GM12872 (cell line): ENCODE results near the gene USP7.
A peak's percentile ranks its signal among the peaks of the same experiment; 100 is the strongest.

Experiments
- TF ChIP-seq, protein P1 (sequence below): IDR thresholded peaks from 3 replicates; pipeline ENCODE4 v1.5.1; 2011; ENCODE audit warnings: low read depth, mild to moderate bottlenecking, low read length, moderate library complexity; ENCODE audit not compliant: insufficient read depth

The USP7 gene

DNA sequence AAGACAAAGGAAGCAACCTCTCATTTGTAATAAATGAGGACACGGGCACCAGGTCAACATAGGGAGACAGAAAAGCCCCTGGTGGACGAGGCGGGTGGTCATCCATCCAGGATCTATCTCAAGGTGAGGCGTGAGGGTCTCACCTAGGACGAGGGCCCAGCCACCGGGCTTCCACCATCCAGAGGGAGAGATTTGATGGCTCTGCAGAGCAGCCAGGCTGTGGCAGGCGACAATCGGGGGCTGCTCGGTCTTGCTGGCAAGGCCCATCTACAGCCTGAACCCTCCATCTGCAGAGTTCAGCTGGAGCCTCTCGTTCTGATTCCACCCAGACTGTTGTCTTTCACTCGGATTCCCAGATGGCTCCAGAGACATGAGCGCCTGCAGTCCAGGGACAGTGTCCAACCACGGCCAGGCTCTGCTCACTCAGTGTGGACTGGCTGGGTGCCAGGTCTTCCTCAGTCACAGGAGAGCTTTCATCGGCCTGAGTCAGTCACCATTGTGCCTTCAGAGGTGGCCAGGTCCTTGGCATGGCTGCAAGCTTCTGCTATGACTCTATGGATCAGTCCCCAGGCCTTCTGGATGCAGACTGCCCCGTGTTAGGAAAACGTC, 75.7 kb downstream of the USP7 start:
- TF ChIP-seq, protein P1, sequence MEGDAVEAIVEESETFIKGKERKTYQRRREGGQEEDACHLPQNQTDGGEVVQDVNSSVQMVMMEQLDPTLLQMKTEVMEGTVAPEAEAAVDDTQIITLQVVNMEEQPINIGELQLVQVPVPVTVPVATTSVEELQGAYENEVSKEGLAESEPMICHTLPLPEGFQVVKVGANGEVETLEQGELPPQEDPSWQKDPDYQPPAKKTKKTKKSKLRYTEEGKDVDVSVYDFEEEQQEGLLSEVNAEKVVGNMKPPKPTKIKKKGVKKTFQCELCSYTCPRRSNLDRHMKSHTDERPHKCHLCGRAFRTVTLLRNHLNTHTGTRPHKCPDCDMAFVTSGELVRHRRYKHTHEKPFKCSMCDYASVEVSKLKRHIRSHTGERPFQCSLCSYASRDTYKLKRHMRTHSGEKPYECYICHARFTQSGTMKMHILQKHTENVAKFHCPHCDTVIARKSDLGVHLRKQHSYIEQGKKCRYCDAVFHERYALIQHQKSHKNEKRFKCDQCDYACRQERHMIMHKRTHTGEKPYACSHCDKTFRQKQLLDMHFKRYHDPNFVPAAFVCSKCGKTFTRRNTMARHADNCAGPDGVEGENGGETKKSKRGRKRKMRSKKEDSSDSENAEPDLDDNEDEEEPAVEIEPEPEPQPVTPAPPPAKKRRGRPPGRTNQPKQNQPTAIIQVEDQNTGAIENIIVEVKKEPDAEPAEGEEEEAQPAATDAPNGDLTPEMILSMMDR: no peak

- TF ChIP-seq, protein P1: no peak
These were observed 76.3 kb downstream of the USP7 start for GRCh38 chr16:8887431-8887765.

GRCh38 chr16:8886593-8887430, 76.9 kb downstream of the USP7 start:
- TF ChIP-seq, protein P1: no peak

- TF ChIP-seq, protein P1: 0 out of 3 replicates have a peak, but pooled peaks have one; percentile 1
These were observed 77.8 kb downstream of the USP7 start for GRCh38 chr16:8885674-8886592.

- TF ChIP-seq, protein P1: no peak
These were observed 80.9 kb downstream of the USP7 start for GRCh38 chr16:8882725-8883377.

DNA sequence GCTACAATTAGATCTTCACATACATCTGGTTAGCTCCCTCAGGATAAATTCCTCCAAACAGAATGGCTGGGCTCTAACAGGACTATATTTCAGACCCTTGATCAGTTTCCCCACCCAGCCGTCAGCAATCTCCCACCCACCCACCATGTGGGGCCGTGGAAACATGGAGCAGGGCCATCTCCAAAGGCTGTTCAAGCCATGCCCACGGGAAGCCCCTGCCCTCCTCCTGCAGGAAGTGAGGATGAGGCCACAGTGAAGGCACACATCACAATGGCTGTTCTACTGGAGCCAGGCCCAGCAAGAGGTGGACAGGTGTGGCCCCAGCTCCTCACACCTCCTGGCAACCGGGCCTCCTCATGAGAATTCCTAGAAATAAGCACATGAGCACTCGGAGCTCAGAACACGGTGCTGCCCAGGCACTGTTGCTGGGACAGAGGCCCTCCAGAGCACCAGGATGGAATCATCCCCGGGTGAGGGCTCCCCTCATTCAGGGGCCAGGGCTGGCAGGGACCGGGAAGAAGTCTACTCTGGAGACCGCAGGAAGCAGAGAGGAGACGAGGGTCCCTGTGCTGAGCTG, 81.6 kb downstream of the USP7 start, which contains the start of gene LITAFD:
Gene LITAFD (plus strand): TSS at position 311 of the 577 bp plus-strand sequence. CDS start 2,005 bp downstream, outside the sequence.
- TF ChIP-seq, protein P1: no peak
